CD4-positive, alpha-beta T cell (primary cell): Measurements from ENCODE around the gene DCAF8. TPM values are rescaled to one million over a fixed set of nuclear protein-coding genes. Genes with fewer than 3 reads are reported as not detected.

ENCODE experiments used
- ATAC-seq: fragments of 200-7000 bp; cut with Tn5 transposase; one replicate; pipeline ENCODE4 v1.10.0; 2022; ENCODE audit warnings: mild to moderate bottlenecking; ENCODE audit not compliant: poor library complexity
- CTCF ChIA-PET: fragments of 350-600 bp; sonication (Branson Sonifier 250); formaldehyde crosslinking; loops from one replicate; lab custom pipeline; 2021; ENCODE audit warnings: antibody characterized with exemption, inconsistent platforms; lab: Charles Lee
- POLR2A ChIA-PET: fragments of 350-600 bp; sonication (Branson Sonifier 250); formaldehyde crosslinking; loops from one replicate; lab custom pipeline; 2021; ENCODE audit warnings: antibody characterized with exemption, inconsistent platforms; lab: Charles Lee
- DNase-seq, 14 experiments: peaks; one replicate each; pipeline ENCODE4 v3.0.0-alpha.2; 2013 to 2020; ENCODE audit warnings: mixed read lengths in 2 of 14
- H3K27ac ChIP-seq, 2 donors: one replicate each; pipeline versions ENCODE4 v1.5.1 to v1.7.0; 2013; ENCODE audit warnings: low read length in 2 of 2, low read depth in 1 of 2, mild to moderate bottlenecking in 1 of 2
- H3K27me3 ChIP-seq, 2 experiments: 1 replicate in 1 of 2; 2 replicates in 1 of 2; pipeline versions ENCODE4 v1.6.1 to v1.7.0; 2013; ENCODE audit warnings: low read length in 2 of 2, control low read depth in 1 of 2, mild to moderate bottlenecking in 1 of 2, moderate library complexity in 1 of 2; ENCODE audit not compliant: insufficient read depth in 2 of 2, control insufficient read depth in 1 of 2
- H3K36me3 ChIP-seq: one replicate; pipeline ENCODE4 v1.6.1; 2013; ENCODE audit warnings: low read length, control low read depth; ENCODE audit not compliant: insufficient read depth
- H3K4me1 ChIP-seq: one replicate; pipeline ENCODE4 v1.6.1; 2013; ENCODE audit warnings: low read length, control low read depth; ENCODE audit not compliant: insufficient read depth
- H3K4me3 ChIP-seq: one replicate; pipeline ENCODE4 v1.5.1; 2013; ENCODE audit warnings: mild to moderate bottlenecking, low read length, moderate library complexity
- H3K9me3 ChIP-seq, 2 experiments: 1 replicate in 1 of 2; 2 replicates in 1 of 2; pipeline versions ENCODE4 v1.6.1 to v1.7.0; 2013; ENCODE audit warnings: low read length in 2 of 2, mild to moderate bottlenecking in 2 of 2, control low read depth in 1 of 2, moderate library complexity in 1 of 2; ENCODE audit not compliant: control insufficient read depth in 1 of 2, insufficient read depth in 1 of 2
- H3K27ac Mint-ChIP-seq: one replicate; pipeline ENCODE4 v1.8.0; 2020; ENCODE audit warnings: mixed read lengths
- H3K27me3 Mint-ChIP-seq: one replicate; pipeline ENCODE4 v1.8.0; 2021; ENCODE audit warnings: mixed read lengths
- H3K36me3 Mint-ChIP-seq: one replicate; pipeline ENCODE4 v1.8.0; 2021; ENCODE audit warnings: low read depth, mixed read lengths
- H3K4me1 Mint-ChIP-seq: one replicate; pipeline ENCODE4 v1.8.0; 2021; ENCODE audit warnings: low read depth, mixed read lengths
- H3K4me3 Mint-ChIP-seq: one replicate; pipeline ENCODE4 v1.8.0; 2020; ENCODE audit warnings: mild to moderate bottlenecking, mixed read lengths
- H3K9me3 Mint-ChIP-seq: one replicate; pipeline ENCODE4 v1.8.0; 2020; ENCODE audit warnings: mixed read lengths
- CTCF ChIP-seq: fragments of 200-600 bp; IDR thresholded peaks from one replicate; pipeline ENCODE4 v1.8.0; 2022; ENCODE audit warnings: antibody characterized with exemption, mild to moderate bottlenecking
- intact Hi-C, 2 experiments: fragments of 100-400 bp; cut with DNase I in 1 of 2; cut with micrococcal nuclease in 1 of 2; formaldehyde crosslinking; loops; one replicate each; pipeline versions ENCODE4 v1.15.1 to v1.9.0; 2023 to 2025; cut with DNase I, micrococcal nuclease
- total RNA-seq, 174 experiments: library from RNA in 2 of 174; stranded (reverse) in 2 of 174; gene quantifications; one replicate each; pipeline ENCODE4 v1.2.3 and lab custom pipeline; 2021 to 2026

The DCAF8 gene
- total RNA-seq, 2 experiments from 2014 or later: 151 to 154 TPM

DNA sequence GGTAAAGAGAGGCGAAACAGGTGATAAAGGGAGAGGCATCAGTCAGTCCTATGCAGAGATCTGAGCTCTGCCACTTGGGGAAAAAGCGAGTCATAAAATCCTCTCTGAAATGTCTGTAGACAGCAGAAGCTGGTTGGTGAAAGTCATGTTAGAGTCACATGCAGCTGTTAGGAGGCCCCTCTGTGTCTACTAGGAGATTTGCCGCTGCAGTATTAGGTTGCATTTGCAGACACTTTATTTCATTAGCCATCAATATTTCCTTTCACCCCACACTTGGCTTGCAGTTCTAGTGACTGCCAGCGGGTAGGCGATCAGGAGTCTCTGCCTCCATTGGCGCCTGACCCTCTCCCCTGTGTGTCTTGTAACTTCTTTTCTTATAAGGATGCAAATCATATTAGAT lies 94.8 kb downstream of the DCAF8 start:
- H3K9me3 ChIP-seq: no peaks in the 10 kb centered on the region
- DNase-seq (no peak), ATAC-seq (no peak)
- Mint-ChIP-seq H3K27me3 (peaks cover 28% of the 10 kb centered on the region), H3K9me3 (no peaks in the 10 kb centered on the region), H3K36me3 (no peaks in the 10 kb centered on the region), H3K4me1 (peaks cover 10% of the 10 kb centered on the region), H3K27ac (no peak overlapping the region), H3K4me3 (no peak overlapping the region)
- peaks cover 0 to 3% of the 10 kb centered on the region in 2 experiments for H3K27me3 ChIP-seq
- intact Hi-C loops: no loop called here
- CTCF ChIA-PET: no interaction called here
- POLR2A ChIA-PET: no interaction called here
- no peak overlapping the region for H3K27ac ChIP-seq
- no peak overlapping the region for H3K4me3 ChIP-seq
- no peak for TF ChIP-seq CTCF
- peaks cover 4% of the 10 kb centered on the region for H3K4me1 ChIP-seq
- H3K36me3 ChIP-seq: no peaks in the 10 kb centered on the region

DNA sequence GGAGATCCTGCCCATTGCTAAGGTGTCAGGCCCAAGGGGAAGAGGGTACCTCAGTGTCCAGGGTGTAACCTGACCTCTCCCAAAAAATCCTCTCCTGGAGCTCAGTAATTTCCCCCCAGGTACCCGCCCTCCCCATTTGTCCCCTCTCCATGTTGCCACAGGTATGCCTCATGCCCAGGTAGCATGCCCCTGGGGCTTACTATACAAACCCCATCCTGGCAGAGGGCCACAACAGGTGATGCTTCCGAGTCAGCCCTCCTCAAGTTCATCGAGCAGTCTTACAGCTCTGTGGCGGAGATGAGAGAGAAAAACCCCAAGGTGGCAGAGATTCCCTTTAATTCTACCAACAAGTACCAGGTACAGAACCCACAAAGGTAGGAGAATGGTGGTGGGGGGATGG lies 95.3 kb downstream of the DCAF8 start:
- H3K36me3 ChIP-seq: no peaks in the 10 kb centered on the region
- intact Hi-C loops: no loop called here
- peaks cover 0 to 3% of the 10 kb centered on the region in 2 experiments for H3K27me3 ChIP-seq
- no peak for TF ChIP-seq CTCF
- ChIA-PET CTCF (no interaction called here), POLR2A (no interaction called here)
- H3K4me1 ChIP-seq: peaks cover 4% of the 10 kb centered on the region
- H3K9me3 Mint-ChIP-seq: no peaks in the 10 kb centered on the region
- no peak overlapping the region for H3K4me3 Mint-ChIP-seq
- H3K36me3 Mint-ChIP-seq: no peaks in the 10 kb centered on the region
- no peak overlapping the region for H3K27ac Mint-ChIP-seq
- H3K4me3 ChIP-seq: no peak overlapping the region
- H3K27ac ChIP-seq: no peak overlapping the region
- H3K9me3 ChIP-seq: no peaks in the 10 kb centered on the region
- H3K4me1 Mint-ChIP-seq: peaks cover 10% of the 10 kb centered on the region
- DNase-seq: no peak
- peaks cover 26% of the 10 kb centered on the region for H3K27me3 Mint-ChIP-seq
- no peak for ATAC-seq

DNA sequence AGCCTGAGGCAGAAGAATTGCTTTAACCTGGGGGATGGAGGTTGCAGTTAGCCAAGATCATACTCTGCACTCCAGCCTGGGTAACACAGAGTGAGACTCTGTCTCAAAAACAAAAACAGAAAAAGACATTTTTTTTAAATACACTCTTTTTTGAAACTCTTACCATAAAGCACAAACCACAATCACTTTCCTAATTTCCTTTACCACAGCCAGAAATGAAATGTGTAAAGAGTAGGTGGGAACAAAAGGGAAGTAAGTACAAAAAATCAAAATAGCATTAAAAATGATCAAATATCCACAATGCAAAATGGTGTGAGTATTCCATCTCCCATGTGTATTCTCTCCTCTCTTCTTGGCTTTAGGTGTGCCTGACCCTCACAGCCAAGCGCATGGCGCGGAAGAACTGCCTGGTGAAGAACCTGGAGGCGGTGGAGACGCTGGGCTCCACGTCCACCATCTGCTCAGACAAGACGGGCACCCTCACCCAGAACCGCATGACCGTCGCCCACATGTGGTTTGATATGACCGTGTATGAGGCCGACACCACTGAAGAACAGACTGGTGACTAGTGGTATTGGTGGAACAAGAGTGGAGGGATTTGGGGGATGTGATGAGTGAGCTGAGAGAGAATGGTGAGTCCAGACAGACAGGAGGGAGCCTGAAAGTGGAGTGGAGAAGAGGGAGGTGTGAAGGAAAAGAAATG lies 96.0 kb downstream of the DCAF8 start:
- Histone ChIP-seq H3K27ac (no peak overlapping the region), H3K4me1 (peaks cover 4% of the 10 kb centered on the region), H3K27me3 (peaks cover 0 to 3% of the 10 kb centered on the region in 2 experiments), H3K9me3 (no peaks in the 10 kb centered on the region), H3K4me3 (no peak overlapping the region), H3K36me3 (no peaks in the 10 kb centered on the region)
- H3K4me1 Mint-ChIP-seq: peaks cover 10% of the 10 kb centered on the region
- ATAC-seq: no peak
- DNase-seq: no peak
- no peaks in the 10 kb centered on the region for H3K36me3 Mint-ChIP-seq
- ChIA-PET CTCF (no interaction called here), POLR2A (no interaction called here)
- intact Hi-C loops: no loop called here
- H3K27ac Mint-ChIP-seq: no peak overlapping the region
- H3K27me3 Mint-ChIP-seq: peaks cover 26% of the 10 kb centered on the region
- TF ChIP-seq CTCF: no peak
- H3K9me3 Mint-ChIP-seq: no peaks in the 10 kb centered on the region
- no peak overlapping the region for H3K4me3 Mint-ChIP-seq

Other genes starting within 250 kb of the DCAF8 start
- 1 to 10 TPM; 2.1 to 2.2 TPM for gene PIGM, start 230.6 kb downstream of the DCAF8 start, total RNA-seq
- not detected for gene KCNJ10, start 192.4 kb downstream of the DCAF8 start, total RNA-seq
- gene KCNJ9, start 181.0 kb downstream of the DCAF8 start, total RNA-seq: not detected
- 10 to 100 TPM; 33.1 to 33.7 TPM for gene IGSF8, start 163.9 kb downstream of the DCAF8 start, total RNA-seq
- not detected for gene ATP1A2, start 146.8 kb downstream of the DCAF8 start, total RNA-seq
- gene ATP1A4, start 110.9 kb downstream of the DCAF8 start, total RNA-seq: under 1 TPM in 1 of 2 experiments, not detected in 1; 0.22 TPM
- not detected for gene CASQ1, start 72.0 kb downstream of the DCAF8 start, total RNA-seq
- gene PEA15, start 57.2 kb downstream of the DCAF8 start, total RNA-seq: 10 to 100 TPM in 1 of 2 experiments, 1 to 10 TPM in 1; 9.4 to 10.3 TPM
- 10 to 100 TPM; 32.0 to 33.4 TPM for gene PEX19, start 22.6 kb upstream of the DCAF8 start, total RNA-seq
- gene COPA, start 80.7 kb upstream of the DCAF8 start, total RNA-seq: 100 to 1,000 TPM in 1 of 2 experiments, 10 to 100 TPM in 1; 95.0 to 107 TPM
- gene NCSTN, start 80.8 kb upstream of the DCAF8 start, total RNA-seq: 10 to 100 TPM; 54.9 to 56.6 TPM
- under 1 TPM in 1 of 2 experiments, not detected in 1; 0.08 TPM for gene NHLH1, start 104.5 kb upstream of the DCAF8 start, total RNA-seq
- not detected for gene VANGL2, start 138.0 kb upstream of the DCAF8 start, total RNA-seq